PC-9 (cell line): Measurements from ENCODE around the gene DYNC2LI1. TPM values are rescaled to one million over a fixed set of nuclear protein-coding genes. Genes with fewer than 3 reads are reported as not detected.

ENCODE experiments used
- BruUV-seq: library from RNA; stranded (reverse); fragments of 400-500 nt; replicated peaks from 2 replicates; lab custom pipeline; 2021; lab: Mats Ljungman, UMichigan
- CTCF ChIA-PET: fragments of 300-600 bp; sonication (Branson Sonifier 250); formaldehyde crosslinking; loops from one replicate; lab custom pipeline; 2022; ENCODE audit warnings: antibody characterized with exemption; lab: Charles Lee
- POLR2A ChIA-PET: fragments of 300-600 bp; sonication (Branson Sonifier 250); formaldehyde crosslinking; loops from one replicate; lab custom pipeline; 2022; ENCODE audit warnings: antibody characterized with exemption; ENCODE audit not compliant: unreplicated experiment; lab: Charles Lee
- DNase-seq, 2 experiments: peaks; one replicate each; pipeline versions ENCODE4 v3.0.0 to v3.0.0-alpha.2; 2015 to 2022; ENCODE audit warnings: mixed read lengths in 1 of 2
- H2AFZ ChIP-seq: fragments of 200-600 bp; sonication (generic); 2 replicates; pipeline ENCODE4 v1.8.1; 2017; ENCODE audit warnings: antibody characterized with exemption
- H3F3A ChIP-seq: fragments of 200-600 bp; sonication (generic); 2 replicates; pipeline ENCODE4 v1.8.1; 2017; ENCODE audit warnings: antibody characterized with exemption, mild to moderate bottlenecking, low read depth; ENCODE audit not compliant: insufficient read depth
- H3K27ac ChIP-seq: fragments of 200-600 bp; sonication (generic); 2 replicates; pipeline ENCODE4 v1.6.1; 2016; ENCODE audit warnings: mixed run types
- H3K27me3 ChIP-seq: fragments of 200-600 bp; sonication (generic); 2 replicates; pipeline ENCODE4 v1.6.1; 2016; ENCODE audit warnings: low read depth, mixed run types; ENCODE audit not compliant: insufficient read depth
- H3K36me3 ChIP-seq: fragments of 200-600 bp; sonication (generic); 2 replicates; pipeline ENCODE4 v1.6.1; 2016; ENCODE audit warnings: low read depth, mixed run types
- H3K4me1 ChIP-seq: fragments of 200-600 bp; sonication (generic); replicated peaks from 2 replicates; pipeline ENCODE4 v1.6.1; 2016; ENCODE audit warnings: mixed run types; ENCODE audit not compliant: insufficient read depth
- H3K4me2 ChIP-seq: fragments of 200-600 bp; sonication (generic); 2 replicates; pipeline ENCODE4 v1.6.1; 2017; ENCODE audit warnings: mixed run types
- H3K4me3 ChIP-seq: fragments of 200-600 bp; sonication (generic); 2 replicates; pipeline ENCODE4 v1.6.1; 2016; ENCODE audit warnings: mixed run types
- H3K79me2 ChIP-seq: fragments of 200-600 bp; sonication (generic); 2 replicates; pipeline ENCODE4 v1.6.1; 2017; ENCODE audit warnings: low read depth, mixed run types
- H3K9me2 ChIP-seq: fragments of 200-600 bp; sonication (generic); 2 replicates; pipeline ENCODE4 v1.8.1; 2017; ENCODE audit warnings: mild to moderate bottlenecking; ENCODE audit not compliant: insufficient read depth
- H3K9me3 ChIP-seq: fragments of 200-600 bp; sonication (generic); 2 replicates; pipeline ENCODE4 v1.8.1; 2016; ENCODE audit warnings: low read depth; ENCODE audit not compliant: insufficient read depth
- H4K20me1 ChIP-seq: fragments of 200-600 bp; sonication (generic); 2 replicates; pipeline ENCODE4 v1.8.1; 2017; ENCODE audit not compliant: insufficient read depth
- EZH2 ChIP-seq: fragments of 200-600 bp; sonication (generic); IDR thresholded peaks from 2 replicates; pipeline ENCODE4 v1.8.0; 2017; ENCODE audit warnings: antibody characterized with exemption, low read depth
- intact Hi-C: fragments of 100-400 bp; cut with micrococcal nuclease; formaldehyde crosslinking; loops from one replicate; pipeline ENCODE4 v1.10.0; 2022; ENCODE audit not compliant: unreplicated experiment
- total RNA-seq: library from RNA; stranded (reverse); gene quantifications from 2 replicates; pipeline ENCODE4 v1.2.3, GENCODE V29; 2021
- TF ChIP-seq, protein P1 (sequence below): fragments of 200-600 bp; sonication (generic); conservative IDR thresholded peaks from 2 replicates; pipeline ENCODE4 v1.6.1; 2017; ENCODE audit warnings: mixed run types, antibody characterized with exemption, mild to moderate bottlenecking, moderate library complexity

The DYNC2LI1 gene
- total RNA-seq, 1 experiment from 2014 or later: 27.1 TPM

GRCh38 chr2:43792653-43793052 lies 18.8 kb downstream of the DYNC2LI1 start:
- intact Hi-C loops: loop anchor here (10.0 kb wide), 1 partner anchor 178 kb away; no protein-coding TSS in a partner anchor
- Histone ChIP-seq H3K4me3 (no peak overlapping the region), H2AFZ (no peak overlapping the region), H3K9me2 (no peaks in the 10 kb centered on the region), H3K4me2 (no peak overlapping the region), H4K20me1 (no peaks in the 10 kb centered on the region), H3K36me3 (0 out of 2 replicates have a peak, but pooled peaks cover 3% of the 10 kb centered on the region), H3K27me3 (no peaks in the 10 kb centered on the region), H3K4me1 (no peaks in the 10 kb centered on the region), H3K9me3 (no peaks in the 10 kb centered on the region), H3K27ac (no peak overlapping the region), H3K79me2 (no peaks in the 10 kb centered on the region), H3F3A (no peaks in the 10 kb centered on the region)
- no TSS peak for BruUV-seq
- DNase-seq: no peak
- TF ChIP-seq EZH2: no peak
- TF ChIP-seq, protein P1, sequence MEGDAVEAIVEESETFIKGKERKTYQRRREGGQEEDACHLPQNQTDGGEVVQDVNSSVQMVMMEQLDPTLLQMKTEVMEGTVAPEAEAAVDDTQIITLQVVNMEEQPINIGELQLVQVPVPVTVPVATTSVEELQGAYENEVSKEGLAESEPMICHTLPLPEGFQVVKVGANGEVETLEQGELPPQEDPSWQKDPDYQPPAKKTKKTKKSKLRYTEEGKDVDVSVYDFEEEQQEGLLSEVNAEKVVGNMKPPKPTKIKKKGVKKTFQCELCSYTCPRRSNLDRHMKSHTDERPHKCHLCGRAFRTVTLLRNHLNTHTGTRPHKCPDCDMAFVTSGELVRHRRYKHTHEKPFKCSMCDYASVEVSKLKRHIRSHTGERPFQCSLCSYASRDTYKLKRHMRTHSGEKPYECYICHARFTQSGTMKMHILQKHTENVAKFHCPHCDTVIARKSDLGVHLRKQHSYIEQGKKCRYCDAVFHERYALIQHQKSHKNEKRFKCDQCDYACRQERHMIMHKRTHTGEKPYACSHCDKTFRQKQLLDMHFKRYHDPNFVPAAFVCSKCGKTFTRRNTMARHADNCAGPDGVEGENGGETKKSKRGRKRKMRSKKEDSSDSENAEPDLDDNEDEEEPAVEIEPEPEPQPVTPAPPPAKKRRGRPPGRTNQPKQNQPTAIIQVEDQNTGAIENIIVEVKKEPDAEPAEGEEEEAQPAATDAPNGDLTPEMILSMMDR: no peak
- POLR2A ChIA-PET: no interaction called here
- CTCF ChIA-PET: no interaction called here

- ChIA-PET POLR2A (no interaction called here), CTCF (interaction anchor here (0.6 kb wide), 1 partner anchor 94 kb away, joined by 5 read pairs; no protein-coding TSS in a partner anchor)
- H3K4me2 ChIP-seq: no peak overlapping the region
- no peak for DNase-seq
- H3K27ac ChIP-seq: no peak overlapping the region
- H3K79me2 ChIP-seq: no peaks in the 10 kb centered on the region
- BruUV-seq: no TSS peak
- no peaks in the 10 kb centered on the region for H3F3A ChIP-seq
- no peak overlapping the region for H2AFZ ChIP-seq
- H3K27me3 ChIP-seq: no peaks in the 10 kb centered on the region
- H3K9me2 ChIP-seq: no peaks in the 10 kb centered on the region
- H3K36me3 ChIP-seq: 0 out of 2 replicates have a peak, but pooled peaks cover 3% of the 10 kb centered on the region
- no peaks in the 10 kb centered on the region for H4K20me1 ChIP-seq
- intact Hi-C loops: loop anchor here (10.0 kb wide), 1 partner anchor 180 kb away; no protein-coding TSS in a partner anchor
- H3K4me3 ChIP-seq: no peak overlapping the region
- TF ChIP-seq, protein P1: no peak
- TF ChIP-seq EZH2: no peak
- H3K9me3 ChIP-seq: no peaks in the 10 kb centered on the region
- no peaks in the 10 kb centered on the region for H3K4me1 ChIP-seq
Observed at GRCh38 chr2:43794956-43795355, 21.1 kb downstream of the DYNC2LI1 start.

DNA sequence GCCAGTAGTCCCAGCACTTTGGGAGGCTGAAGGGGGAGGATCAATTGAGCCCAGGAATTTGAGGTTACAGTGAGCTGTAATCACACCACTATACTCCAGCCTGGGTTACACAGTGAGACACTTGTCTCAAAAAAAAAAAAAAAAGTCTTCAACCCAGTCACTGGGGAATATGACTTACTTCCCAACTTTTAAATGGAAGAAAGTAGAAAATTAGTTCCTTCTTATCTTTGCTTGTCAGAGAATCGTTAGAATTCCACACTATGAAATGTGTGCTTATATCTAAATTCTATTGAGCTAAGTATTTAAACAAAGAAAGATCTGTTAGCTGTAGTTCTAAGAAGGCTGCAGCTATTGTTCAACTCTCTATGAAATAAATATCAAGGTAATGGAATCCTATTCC lies 22.4 kb downstream of the DYNC2LI1 start:
- Histone ChIP-seq H3K9me2 (no peaks in the 10 kb centered on the region), H3F3A (no peaks in the 10 kb centered on the region), H3K4me1 (no peaks in the 10 kb centered on the region), H3K27me3 (no peaks in the 10 kb centered on the region), H3K79me2 (no peaks in the 10 kb centered on the region), H4K20me1 (no peaks in the 10 kb centered on the region), H2AFZ (no peak overlapping the region), H3K4me3 (no peak overlapping the region), H3K27ac (no peak overlapping the region), H3K4me2 (no peak overlapping the region), H3K36me3 (0 out of 2 replicates have a peak, but pooled peaks cover 3% of the 10 kb centered on the region), H3K9me3 (no peaks in the 10 kb centered on the region)
- POLR2A ChIA-PET: no interaction called here
- no peak for DNase-seq
- intact Hi-C loops: loop anchor here (10.0 kb wide), 1 partner anchor 181 kb away; no protein-coding TSS in a partner anchor
- TF ChIP-seq, protein P1: no peak
- no peak for TF ChIP-seq EZH2
- BruUV-seq: no TSS peak
- CTCF ChIA-PET: no interaction called here
